ENCODE data around the gene CNPY3. TPM values are rescaled to one million over a fixed set of nuclear protein-coding genes. Genes with fewer than 3 reads are reported as not detected.

The CNPY3 gene
- total RNA-seq, 4 donors from 2014 or later: 23.3 to 37.9 (median 36.8) TPM

- 0 to 2% methylated on average over 13 to 34 of the region's 59 CpGs for WGBS, 2 donors (ENCODE audit: low coverage in 1 of 2)
- Histone ChIP-seq H3K27ac (peak within 1 kb of the TSS; percentile 80 to 94 (median 88)), H3K4me1 (peaks cover 0 to 66% (median 44%) of the 10 kb centered on the region in 3 donors), H3K27me3 (no peaks in the 10 kb centered on the region), H3K4me3 (peak within 1 kb of the TSS; percentile 68 to 70), H3K9me3 (no peaks in the 10 kb centered on the region), H3K36me3 (peaks cover 0 to 6% of the 10 kb centered on the region in 2 donors)
- ATAC-seq: peak; percentile 98
- TF ChIP-seq POLR2AphosphoS5 (IDR thresholded peaks at IDR 0.05) (peak; percentile 57), POLR2A (IDR thresholded peaks at IDR 0.05) (peak; percentile 42 to 58), EP300 (IDR thresholded peaks at IDR 0.05) (no peak)
- TF ChIP-seq, protein P1, sequence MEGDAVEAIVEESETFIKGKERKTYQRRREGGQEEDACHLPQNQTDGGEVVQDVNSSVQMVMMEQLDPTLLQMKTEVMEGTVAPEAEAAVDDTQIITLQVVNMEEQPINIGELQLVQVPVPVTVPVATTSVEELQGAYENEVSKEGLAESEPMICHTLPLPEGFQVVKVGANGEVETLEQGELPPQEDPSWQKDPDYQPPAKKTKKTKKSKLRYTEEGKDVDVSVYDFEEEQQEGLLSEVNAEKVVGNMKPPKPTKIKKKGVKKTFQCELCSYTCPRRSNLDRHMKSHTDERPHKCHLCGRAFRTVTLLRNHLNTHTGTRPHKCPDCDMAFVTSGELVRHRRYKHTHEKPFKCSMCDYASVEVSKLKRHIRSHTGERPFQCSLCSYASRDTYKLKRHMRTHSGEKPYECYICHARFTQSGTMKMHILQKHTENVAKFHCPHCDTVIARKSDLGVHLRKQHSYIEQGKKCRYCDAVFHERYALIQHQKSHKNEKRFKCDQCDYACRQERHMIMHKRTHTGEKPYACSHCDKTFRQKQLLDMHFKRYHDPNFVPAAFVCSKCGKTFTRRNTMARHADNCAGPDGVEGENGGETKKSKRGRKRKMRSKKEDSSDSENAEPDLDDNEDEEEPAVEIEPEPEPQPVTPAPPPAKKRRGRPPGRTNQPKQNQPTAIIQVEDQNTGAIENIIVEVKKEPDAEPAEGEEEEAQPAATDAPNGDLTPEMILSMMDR (IDR thresholded peaks at IDR 0.05): peak in 2 of 4 experiments; percentile 32 to 34
These were observed 55.0 kb downstream of the CNPY3 start, which contains the start of gene PPP2R5D for GRCh38 chr6:42984001-42984923. TSS of gene PPP2R5D (plus strand) at chr6:42984570. CDS start at chr6:42984678, 108 bp downstream.

DNA sequence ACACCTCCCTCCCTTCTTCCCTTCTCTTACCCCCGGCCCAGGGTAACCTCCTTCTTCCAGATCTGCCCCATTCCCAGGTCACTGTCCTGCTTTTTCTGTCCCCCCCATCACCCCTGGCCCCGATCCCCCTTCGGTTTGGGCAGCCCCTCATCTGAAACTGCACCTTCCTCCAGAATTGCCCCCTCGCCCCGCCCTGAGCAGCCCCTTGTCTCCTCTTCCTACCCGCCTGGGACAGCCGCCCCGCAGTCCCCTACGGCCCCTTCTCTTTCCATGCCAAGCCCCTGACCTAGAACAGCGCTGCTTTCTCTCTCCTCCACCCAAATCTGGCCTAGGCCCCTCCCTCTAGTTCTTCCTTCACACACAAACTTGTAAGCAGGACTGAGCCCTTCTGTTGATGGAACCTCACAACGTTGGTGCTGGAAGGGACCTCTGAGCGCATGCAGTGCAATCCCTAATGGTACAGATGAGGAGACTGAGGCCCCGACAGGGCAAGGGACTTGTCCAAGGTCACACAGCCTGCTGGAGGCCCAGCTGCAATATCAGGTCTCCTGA, 55.7 kb downstream of the CNPY3 start:
- no peak for TF ChIP-seq POLR2A (IDR thresholded peaks at IDR 0.05)
- TF ChIP-seq POLR2AphosphoS5 (IDR thresholded peaks at IDR 0.05): no peak
- TF ChIP-seq EP300 (IDR thresholded peaks at IDR 0.05): no peak
- TF ChIP-seq, protein P1 (IDR thresholded peaks at IDR 0.05): no peak
- Histone ChIP-seq H3K36me3 (peaks cover 0 to 13% of the 10 kb centered on the region in 2 donors), H3K27ac (peak overlapping the region; percentile 80 to 94 (median 88)), H3K9me3 (no peaks in the 10 kb centered on the region), H3K4me1 (peaks cover 0 to 59% (median 40%) of the 10 kb centered on the region in 3 donors), H3K4me3 (peak overlapping the region; percentile 68 to 70), H3K27me3 (no peaks in the 10 kb centered on the region)
- no peak for ATAC-seq
- 3 to 23% methylated on average over 2 to 6 of the region's 13 CpGs for WGBS, 2 donors (ENCODE audit: low coverage in 1 of 2)

DNA sequence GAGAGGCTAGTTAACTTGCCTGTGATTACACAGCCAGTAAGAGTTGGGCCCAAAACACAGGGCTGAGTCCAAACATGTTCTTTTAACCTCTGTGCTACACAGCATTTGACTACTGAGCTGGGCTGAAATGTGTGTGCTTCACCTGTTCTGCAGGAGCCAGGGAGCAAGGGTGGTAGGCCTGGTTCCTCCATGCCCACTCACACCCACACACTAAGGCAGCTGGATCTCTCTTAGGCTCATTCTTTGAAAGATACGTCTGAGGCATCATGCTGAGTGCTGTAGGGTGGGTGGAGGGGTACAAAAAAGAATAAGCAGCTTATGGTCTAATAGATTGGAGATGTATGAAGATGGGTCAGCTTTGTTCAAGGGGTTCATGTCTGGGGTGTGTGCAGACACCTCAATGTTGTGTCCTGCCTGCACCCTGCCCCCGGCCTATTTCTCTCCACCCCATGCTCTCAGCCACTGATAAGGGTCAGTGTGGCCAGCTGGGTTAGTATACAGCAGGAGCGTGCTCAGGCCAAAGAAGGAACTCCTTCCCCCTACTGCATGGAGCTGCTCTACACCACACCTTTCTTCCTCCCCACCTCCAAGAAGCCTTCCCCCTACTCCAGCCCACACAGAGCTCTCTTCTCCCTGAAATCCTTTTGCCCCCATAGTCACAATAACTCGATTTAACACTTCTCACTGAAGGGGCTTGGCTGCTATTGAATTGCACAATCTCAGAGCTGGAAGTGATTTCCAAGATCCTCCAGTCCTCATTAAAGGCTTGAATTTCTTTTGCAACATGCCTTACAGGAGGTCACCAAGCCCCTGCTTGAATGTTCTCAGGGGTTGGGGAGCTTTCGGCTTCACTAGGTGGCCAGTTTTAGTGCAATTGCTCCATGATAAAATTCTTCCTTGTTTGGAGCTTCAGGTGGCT, 58.5 kb downstream of the CNPY3 start:
- Histone ChIP-seq H3K27me3 (no peaks in the 10 kb centered on the region), H3K27ac (no peak overlapping the region), H3K9me3 (no peaks in the 10 kb centered on the region), H3K36me3 (peaks cover 0 to 38% of the 10 kb centered on the region in 2 donors), H3K4me1 (peaks cover 0 to 55% (median 38%) of the 10 kb centered on the region in 3 donors), H3K4me3 (no peak overlapping the region)
- no peak for ATAC-seq
- 80 to 83% methylated on average over 1 to 4 of the region's 5 CpGs for WGBS, 2 donors (ENCODE audit: low coverage in 1 of 2)
- TF ChIP-seq, protein P1 (IDR thresholded peaks at IDR 0.05): no peak
- TF ChIP-seq POLR2AphosphoS5 (IDR thresholded peaks at IDR 0.05) (no peak), POLR2A (IDR thresholded peaks at IDR 0.05) (no peak), EP300 (IDR thresholded peaks at IDR 0.05) (no peak)

DNA sequence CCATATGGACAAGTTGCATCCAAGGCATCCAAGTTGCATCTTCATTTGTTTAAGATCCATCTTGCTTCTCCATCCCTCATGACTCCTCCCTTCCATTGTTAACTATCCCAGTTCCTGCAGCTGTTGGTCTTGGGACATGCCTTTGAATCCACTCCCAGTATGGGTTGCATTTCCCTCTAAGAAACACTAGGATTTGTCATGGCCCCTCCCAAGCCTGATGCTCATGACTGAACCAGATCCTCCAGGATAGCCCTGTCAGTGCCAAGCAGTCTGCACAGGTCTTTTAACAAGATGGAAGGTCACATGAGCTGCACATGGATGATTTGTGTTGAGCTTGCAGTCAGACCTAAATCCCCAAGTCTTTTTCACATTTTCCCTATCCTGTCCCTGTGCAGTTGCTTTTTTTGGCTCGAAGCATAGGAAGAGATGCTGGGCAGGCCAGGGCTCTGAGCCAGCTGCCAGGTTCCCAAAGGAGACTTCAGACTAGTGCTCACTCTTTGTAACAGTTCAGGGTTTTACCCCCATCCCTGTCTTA, 59.3 kb downstream of the CNPY3 start:
- H3K36me3 ChIP-seq: peaks cover 0 to 44% of the 10 kb centered on the region in 2 donors
- H3K4me1 ChIP-seq: peaks cover 0 to 48% (median 38%) of the 10 kb centered on the region in 3 donors
- no peaks in the 10 kb centered on the region for H3K27me3 ChIP-seq
- ATAC-seq: no peak
- no peaks in the 10 kb centered on the region for H3K9me3 ChIP-seq
- H3K4me3 ChIP-seq: no peak overlapping the region
- TF ChIP-seq POLR2AphosphoS5 (IDR thresholded peaks at IDR 0.05) (no peak), POLR2A (IDR thresholded peaks at IDR 0.05) (no peak), EP300 (IDR thresholded peaks at IDR 0.05) (no peak)
- TF ChIP-seq, protein P1 (IDR thresholded peaks at IDR 0.05): no peak
- no peak overlapping the region for H3K27ac ChIP-seq
- WGBS, 2 donors (ENCODE audit: low coverage in 1 of 2): 38% methylated on average over 1 of the region's 1 CpG; no CpG with 5 or more reads in 1 of the 2 donors

All from gastroesophageal sphincter (tissue), 4 donors.